ENCODE data around the gene SRRM5. TPM values are rescaled to one million over a fixed set of nuclear protein-coding genes. Genes with fewer than 3 reads are reported as not detected.

SRRM5 gene
- total RNA-seq, 1 experiment from 2014 or later: 0.62 TPM

- TF ChIP-seq CTCF (conservative IDR thresholded peaks at IDR 0.05; ENCODE audit: low read depth, low read length) (no peak), EZH2 (IDR thresholded peaks at IDR 0.05; ENCODE audit: borderline replicate concordance, low read depth, low read length, poor library complexity, severe bottlenecking) (no peak)
- Histone ChIP-seq H3K27me3 (replicated peaks; ENCODE audit: insufficient read depth, low read depth, low read length, poor library complexity) (no peaks in the 10 kb centered on the region), H3K9me3 (ENCODE audit: low read depth, low read length, poor library complexity, severe bottlenecking) (no peaks in the 10 kb centered on the region), H3K36me3 (ENCODE audit: insufficient read depth, low read length, poor library complexity, severe bottlenecking) (no peaks in the 10 kb centered on the region), H3K4me1 (ENCODE audit: insufficient read depth, low read length, poor library complexity, severe bottlenecking) (peaks cover 21% of the 10 kb centered on the region), H3K4me3 (ENCODE audit: low read depth, low read length, poor library complexity, severe bottlenecking) (no peak overlapping the region), H3K27ac (ENCODE audit: low read depth, low read length, poor library complexity, severe bottlenecking) (no peak overlapping the region)
- intact Hi-C loops (cut with micrococcal nuclease; ENCODE audit: unreplicated experiment): no loop called here
- POLR2A ChIA-PET (ENCODE audit: low non-redundant PET): interaction anchor here (0.6 kb wide), 1 partner anchor 123 kb away, joined by 6 read pairs; no protein-coding TSS in a partner anchor
- CTCF ChIA-PET: interaction anchor here (0.6 kb wide), 2 partner anchors 17 to 187 kb away, joined by 3 read pairs; no protein-coding TSS in a partner anchor
- BruUV-seq (replicated peaks): no TSS peak
- DNase-seq (ENCODE audit: low spot score): no peak
Measured at GRCh38 chr19:43633520-43633919, 21.6 kb downstream of the SRRM5 start.

DNA sequence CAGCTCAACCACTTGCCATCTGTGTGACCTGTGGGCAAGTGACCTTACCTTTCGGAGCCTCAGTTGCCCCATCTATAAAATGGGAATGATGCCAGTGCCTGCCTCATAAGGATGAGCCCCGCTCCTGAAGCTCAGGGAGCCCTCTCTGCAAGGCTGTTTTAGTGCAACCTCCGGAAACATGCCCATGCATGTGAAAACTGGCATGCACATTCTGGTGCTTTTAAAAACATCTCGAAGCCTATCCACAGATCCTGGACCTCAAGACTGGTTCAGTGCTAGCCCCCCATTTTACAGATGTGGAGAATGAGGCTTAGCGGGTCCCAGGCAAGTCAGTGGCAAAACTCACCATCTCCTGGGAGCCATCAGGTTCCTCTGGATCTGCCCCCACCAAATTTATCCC is 22.2 kb downstream of the SRRM5 start:
- intact Hi-C loops (cut with micrococcal nuclease; ENCODE audit: unreplicated experiment): no loop called here
- H3K27ac ChIP-seq (ENCODE audit: low read depth, low read length, poor library complexity, severe bottlenecking): no peak overlapping the region
- ChIA-PET CTCF (no interaction called here), POLR2A (ENCODE audit: low non-redundant PET) (no interaction called here)
- no peak overlapping the region for H3K4me3 ChIP-seq (ENCODE audit: low read depth, low read length, poor library complexity, severe bottlenecking)
- DNase-seq (ENCODE audit: low spot score): no peak
- BruUV-seq (replicated peaks): no TSS peak
- peaks cover 26% of the 10 kb centered on the region for H3K4me1 ChIP-seq (ENCODE audit: insufficient read depth, low read length, poor library complexity, severe bottlenecking)
- no peaks in the 10 kb centered on the region for H3K9me3 ChIP-seq (ENCODE audit: low read depth, low read length, poor library complexity, severe bottlenecking)
- TF ChIP-seq EZH2 (IDR thresholded peaks at IDR 0.05; ENCODE audit: borderline replicate concordance, low read depth, low read length, poor library complexity, severe bottlenecking): no peak
- no peak for TF ChIP-seq CTCF (conservative IDR thresholded peaks at IDR 0.05; ENCODE audit: low read depth, low read length)
- H3K27me3 ChIP-seq (replicated peaks; ENCODE audit: insufficient read depth, low read depth, low read length, poor library complexity): no peaks in the 10 kb centered on the region
- no peaks in the 10 kb centered on the region for H3K36me3 ChIP-seq (ENCODE audit: insufficient read depth, low read length, poor library complexity, severe bottlenecking)

DNA sequence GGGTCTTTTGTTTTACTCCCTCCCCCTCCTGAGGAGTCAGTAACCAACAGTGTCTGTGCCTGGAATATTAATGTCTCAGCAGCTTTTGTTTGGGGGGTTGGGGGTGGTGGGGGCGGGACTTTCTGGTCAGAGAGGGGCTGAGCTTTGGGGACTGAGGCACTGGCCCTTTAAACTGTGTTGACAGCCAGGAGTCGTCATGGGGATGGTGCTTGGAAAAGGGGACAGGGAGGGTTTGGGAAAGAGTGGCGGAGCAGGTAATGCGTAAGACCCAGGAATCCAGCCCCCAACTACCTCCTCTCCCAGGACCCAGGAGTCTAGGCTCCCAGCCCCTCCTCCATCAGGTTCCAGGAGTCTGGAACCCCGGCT is 22.6 kb downstream of the SRRM5 start:
- H3K4me3 ChIP-seq (ENCODE audit: low read depth, low read length, poor library complexity, severe bottlenecking): no peak overlapping the region
- H3K4me1 ChIP-seq (ENCODE audit: insufficient read depth, low read length, poor library complexity, severe bottlenecking): peaks cover 28% of the 10 kb centered on the region
- no peaks in the 10 kb centered on the region for H3K9me3 ChIP-seq (ENCODE audit: low read depth, low read length, poor library complexity, severe bottlenecking)
- no peaks in the 10 kb centered on the region for H3K36me3 ChIP-seq (ENCODE audit: insufficient read depth, low read length, poor library complexity, severe bottlenecking)
- intact Hi-C loops (cut with micrococcal nuclease; ENCODE audit: unreplicated experiment): no loop called here
- BruUV-seq (replicated peaks): no TSS peak
- TF ChIP-seq EZH2 (IDR thresholded peaks at IDR 0.05; ENCODE audit: borderline replicate concordance, low read depth, low read length, poor library complexity, severe bottlenecking) (no peak), CTCF (conservative IDR thresholded peaks at IDR 0.05; ENCODE audit: low read depth, low read length) (no peak)
- H3K27ac ChIP-seq (ENCODE audit: low read depth, low read length, poor library complexity, severe bottlenecking): peak overlapping the region; percentile 29
- no peak for DNase-seq (ENCODE audit: low spot score)
- ChIA-PET CTCF (no interaction called here), POLR2A (ENCODE audit: low non-redundant PET) (no interaction called here)
- no peaks in the 10 kb centered on the region for H3K27me3 ChIP-seq (replicated peaks; ENCODE audit: insufficient read depth, low read depth, low read length, poor library complexity)
